SIG-M5 treated with dmso at 0.1 percent for 504 hours (cell line): ENCODE data around the gene ARIH1.

Source experiments
- DNase-seq: peaks from one replicate; lab custom pipeline; 2025; ENCODE audit not compliant: unreplicated experiment; lab: John Stamatoyannopoulos, UW

ARIH1 gene

DNA sequence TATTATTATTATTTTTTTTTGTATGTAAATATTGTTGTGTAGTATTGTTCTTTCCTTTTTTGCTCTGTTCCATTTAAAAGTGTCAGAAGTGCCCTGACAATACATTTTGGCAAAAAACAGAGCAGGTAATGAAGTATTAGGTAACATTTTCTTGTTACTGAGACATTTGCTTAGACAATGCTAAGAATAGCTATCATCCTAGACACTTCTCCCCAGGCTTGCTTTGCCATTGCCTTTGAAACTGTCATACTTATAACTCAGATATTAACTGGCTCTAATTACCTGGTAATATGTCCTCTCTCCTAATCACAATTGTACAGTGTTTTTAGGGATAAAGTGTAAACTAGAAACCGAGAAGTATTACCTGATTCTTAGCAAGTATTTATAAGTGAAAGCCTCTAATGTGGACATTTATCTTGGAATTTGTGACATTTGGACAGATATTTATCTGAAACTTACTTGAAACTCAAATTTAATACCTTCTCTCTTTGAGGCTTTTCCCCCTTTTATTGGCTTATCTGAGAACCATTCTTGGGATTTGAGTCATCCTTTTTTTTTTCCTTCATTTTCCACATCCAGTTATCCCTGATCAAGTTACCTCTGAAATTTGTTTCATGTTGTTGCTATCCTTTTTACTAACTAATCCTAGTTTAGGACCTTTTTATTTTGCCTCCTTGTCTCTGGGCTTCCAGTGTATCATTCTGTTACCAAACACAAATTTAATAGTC lies 13.1 kb downstream of the ARIH1 start:
- no peak for DNase-seq

GRCh38 chr15:72488558-72488957 lies 14.4 kb downstream of the ARIH1 start:
- DNase-seq, result no peak

DNA sequence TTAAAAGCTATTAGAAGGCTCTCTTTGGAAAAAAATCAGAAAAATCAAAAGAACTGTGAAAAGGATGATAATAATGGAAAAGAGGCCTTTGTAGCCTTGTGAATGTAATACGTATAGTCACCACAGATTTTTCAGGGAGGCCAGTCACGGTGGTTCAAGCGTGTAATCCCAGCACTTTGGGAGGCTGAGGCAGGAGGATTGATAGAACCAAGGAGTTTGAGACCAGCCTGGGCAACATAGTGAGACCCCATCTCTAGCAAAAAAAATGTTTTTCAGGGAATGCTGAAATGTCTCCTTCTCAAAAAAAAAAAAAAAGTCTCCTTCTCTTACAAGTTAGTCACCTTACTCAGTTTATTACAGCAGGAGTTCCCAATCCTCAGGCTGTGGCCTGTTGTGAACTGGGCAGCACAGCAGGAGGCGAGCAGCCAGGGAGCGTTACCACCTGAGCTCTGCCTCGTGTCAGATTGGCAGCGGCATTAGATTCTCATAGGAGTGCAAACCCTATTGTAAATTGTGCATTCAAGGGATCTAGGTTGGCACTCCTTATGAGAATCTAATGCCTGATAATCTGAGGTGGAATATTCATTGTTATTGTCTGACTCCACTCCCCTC lies 15.9 kb downstream of the ARIH1 start:
- DNase-seq, result no peak

DNA sequence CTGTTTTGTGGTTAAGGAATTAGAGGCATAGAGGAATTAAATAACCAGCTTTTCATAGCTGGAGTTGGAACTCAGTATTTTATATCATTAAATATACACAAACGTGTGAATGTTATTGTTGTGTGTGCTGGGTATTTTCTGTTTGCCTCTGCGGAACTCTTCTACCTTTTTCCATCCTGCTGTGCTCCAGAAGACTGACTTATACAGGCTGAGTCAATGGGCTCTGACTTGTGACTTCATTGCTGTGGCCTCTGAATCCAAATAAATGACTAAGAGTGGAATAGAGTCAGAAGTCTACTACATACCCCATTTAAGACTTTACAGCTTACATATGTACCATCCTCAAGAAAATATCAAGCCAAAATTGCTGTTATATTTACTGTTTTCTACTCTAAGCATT lies 17.6 kb downstream of the ARIH1 start:
- no peak for DNase-seq

- no peak for DNase-seq
Observed at GRCh38 chr15:72492733-72493132, 18.6 kb downstream of the ARIH1 start.

DNA sequence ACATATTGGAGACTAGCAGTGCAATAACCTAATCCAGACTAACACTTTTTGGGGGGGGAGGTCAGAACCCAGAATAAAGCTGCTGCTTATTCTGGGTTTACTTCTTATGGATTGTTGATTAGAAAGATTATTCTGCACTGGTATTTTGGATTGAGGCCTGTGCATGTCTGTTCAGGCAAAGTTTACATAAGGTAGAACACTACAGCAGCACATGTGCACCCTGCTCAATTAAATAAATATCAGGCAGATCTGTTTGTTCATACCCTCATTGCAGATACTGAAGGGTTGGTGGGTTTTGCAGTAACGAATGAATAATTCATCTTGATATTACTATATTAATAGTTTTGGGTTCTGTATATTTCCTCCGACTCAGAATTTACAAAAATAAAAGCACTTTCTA lies 19.1 kb downstream of the ARIH1 start:
- no peak for DNase-seq

DNA sequence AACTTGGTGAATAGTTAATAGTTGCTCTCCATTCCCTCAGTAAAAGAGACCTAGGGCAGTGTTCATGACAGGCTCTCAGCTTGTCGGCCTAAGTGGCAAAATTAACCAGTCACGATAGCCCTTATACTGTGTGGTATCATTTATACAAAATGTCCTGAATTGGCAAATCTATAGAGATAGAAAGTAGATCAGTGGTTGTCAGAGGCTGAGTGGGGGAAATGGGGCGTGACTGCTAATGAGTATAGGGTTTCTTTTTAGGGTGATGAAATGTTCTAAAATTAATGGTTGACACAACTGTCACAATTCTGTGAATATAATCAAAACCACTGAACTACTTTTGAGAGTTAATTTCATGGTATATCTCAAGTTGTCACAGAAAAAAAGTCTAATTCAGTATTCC lies 20.9 kb downstream of the ARIH1 start:
- DNase-seq, result no peak

DNA sequence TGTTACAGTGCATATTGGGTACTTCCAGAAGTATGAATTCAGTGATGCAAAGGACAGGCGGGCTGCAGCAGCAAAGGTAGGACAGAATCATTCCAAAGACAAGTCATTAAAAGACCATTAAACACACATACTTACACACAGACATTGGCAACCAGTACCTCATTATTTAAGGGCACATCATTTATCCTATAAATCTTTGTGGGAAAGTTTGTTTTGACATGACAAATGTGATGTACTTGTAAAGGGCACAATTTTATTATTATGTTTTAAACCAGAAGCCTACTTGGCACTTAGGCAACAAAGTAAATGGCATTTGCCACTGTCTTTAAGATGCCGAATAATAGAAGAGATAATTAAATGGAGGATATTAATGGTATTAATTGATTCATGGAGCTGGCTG lies 22.7 kb downstream of the ARIH1 start:
- DNase-seq, result no peak

- no peak for DNase-seq
Observed at GRCh38 chr15:72497402-72497801, 23.3 kb downstream of the ARIH1 start.

DNA sequence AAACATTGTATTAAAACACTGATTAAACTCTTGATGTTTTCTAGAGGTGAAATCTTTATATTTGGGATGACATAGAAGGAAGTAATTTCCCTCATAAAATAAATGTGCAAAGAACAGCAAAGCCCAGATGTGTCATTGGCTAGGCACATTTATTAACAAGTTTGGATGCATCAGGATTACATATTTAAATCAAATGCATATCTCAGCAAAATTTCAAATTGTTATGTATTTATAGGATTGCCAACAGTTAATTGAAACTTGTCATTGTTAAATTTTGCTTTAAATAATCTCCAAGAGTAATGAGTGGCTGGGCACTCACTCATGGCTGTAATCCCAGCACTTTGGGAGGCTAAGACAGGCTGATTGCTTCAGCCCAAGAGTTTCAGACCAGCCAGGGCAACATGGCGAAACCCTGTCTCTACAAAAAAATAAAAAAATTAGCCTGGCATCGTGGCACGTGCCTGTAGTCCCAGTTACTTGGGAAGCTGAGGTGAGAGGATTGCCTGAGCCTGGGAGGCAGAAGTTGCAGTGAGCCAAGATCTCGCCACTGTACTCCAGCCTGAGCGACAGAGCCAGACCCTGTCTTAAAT lies 28.2 kb downstream of the ARIH1 start:
- DNase-seq, result no peak

- peak; percentile 8 for DNase-seq
Observed at GRCh38 chr15:72503147-72503546, 29.0 kb downstream of the ARIH1 start.

DNA sequence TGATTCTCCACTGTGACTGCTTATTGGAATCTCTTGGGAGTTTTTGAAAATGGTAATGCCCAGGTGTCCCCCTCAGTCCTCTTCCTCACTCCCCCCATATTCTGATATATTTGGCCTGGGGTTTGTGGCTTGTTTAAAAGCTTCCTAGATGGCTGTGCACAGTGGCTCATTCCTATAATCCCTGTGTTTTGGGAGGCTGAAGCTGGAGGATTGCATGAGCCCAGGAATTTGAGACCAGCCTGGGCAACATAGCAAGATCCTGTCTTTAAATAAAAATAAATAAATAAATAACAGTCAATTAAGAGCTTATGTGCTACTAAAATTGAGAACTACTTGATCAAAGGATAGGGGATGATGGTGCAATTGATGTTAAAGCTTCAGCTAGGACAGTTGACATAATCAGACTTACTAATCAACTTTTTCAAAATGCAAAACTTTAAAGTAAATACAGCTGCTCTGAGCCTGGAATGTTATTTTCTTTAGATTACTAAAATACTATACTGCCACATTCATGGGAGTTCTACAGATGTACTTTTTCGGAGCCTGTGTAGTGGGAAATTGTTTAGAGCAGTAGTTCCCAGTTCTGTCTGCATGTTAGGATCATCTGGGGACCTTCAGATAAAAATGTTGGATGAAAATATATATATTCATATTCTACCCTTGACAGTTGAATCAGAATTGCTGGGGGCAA lies 33.4 kb downstream of the ARIH1 start:
- DNase-seq, result no peak

GRCh38 chr15:72509484-72509883 lies 35.4 kb downstream of the ARIH1 start:
- DNase-seq, result no peak

DNA sequence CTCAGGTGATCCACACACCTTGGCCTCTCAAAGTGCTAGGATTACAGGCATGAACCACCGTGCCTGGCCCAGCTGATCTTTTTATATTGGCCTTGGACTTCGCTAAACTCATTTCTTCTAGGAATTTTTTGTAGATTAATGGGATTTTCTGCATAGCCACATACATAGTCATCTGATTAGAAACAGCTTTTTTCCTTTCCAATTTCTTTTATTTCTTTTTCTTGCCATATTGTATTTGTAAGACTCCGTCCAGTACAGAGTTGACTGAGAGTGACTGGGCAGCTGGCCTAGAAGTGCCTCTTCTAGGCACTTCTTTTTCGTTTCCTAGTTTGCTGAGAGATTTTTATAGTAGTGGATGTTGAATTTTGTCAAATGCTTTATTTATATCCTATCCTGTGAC lies 37.4 kb downstream of the ARIH1 start:
- no peak for DNase-seq

DNA sequence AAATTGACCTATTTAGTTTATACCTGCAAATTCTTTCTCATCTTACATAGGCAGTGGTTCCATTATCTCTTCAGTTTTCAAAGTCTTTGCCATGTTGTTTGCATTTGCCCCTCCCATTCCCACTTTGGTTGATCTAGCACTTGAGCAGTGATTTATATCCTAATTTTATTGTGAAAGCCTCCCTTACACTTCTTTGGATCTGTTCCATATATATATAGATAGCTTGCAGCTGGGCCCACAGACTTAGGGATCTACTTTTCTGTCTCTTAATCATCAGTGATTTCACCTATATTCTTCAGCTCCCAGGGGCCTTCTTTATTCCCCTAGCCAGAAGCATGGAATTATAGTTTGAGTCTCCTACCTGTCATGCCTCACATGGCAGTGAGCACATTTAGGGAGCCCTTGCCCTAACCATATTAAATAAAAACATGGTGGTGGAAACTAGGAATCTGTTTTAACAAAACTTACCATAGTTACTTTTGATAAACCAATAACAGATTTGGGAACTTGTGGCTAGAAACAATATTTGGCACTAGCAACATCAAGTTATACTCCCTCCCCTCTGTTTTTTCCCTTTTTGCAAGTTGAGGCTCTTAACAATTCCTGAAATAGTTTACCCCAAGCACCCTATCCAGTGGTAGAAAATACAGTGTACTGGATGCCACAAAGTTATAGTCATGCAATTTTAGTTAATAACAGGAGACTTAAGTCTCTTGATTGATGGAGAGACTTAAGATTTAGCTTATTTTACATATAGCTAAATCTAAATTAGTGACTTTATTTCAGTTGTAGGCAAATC lies 41.7 kb downstream of the ARIH1 start:
- no peak for DNase-seq

- no peak for DNase-seq
Observed at GRCh38 chr15:72516777-72517176, 42.6 kb downstream of the ARIH1 start.

- no peak for DNase-seq
Observed at GRCh38 chr15:72521682-72522081, 47.6 kb downstream of the ARIH1 start.

DNA sequence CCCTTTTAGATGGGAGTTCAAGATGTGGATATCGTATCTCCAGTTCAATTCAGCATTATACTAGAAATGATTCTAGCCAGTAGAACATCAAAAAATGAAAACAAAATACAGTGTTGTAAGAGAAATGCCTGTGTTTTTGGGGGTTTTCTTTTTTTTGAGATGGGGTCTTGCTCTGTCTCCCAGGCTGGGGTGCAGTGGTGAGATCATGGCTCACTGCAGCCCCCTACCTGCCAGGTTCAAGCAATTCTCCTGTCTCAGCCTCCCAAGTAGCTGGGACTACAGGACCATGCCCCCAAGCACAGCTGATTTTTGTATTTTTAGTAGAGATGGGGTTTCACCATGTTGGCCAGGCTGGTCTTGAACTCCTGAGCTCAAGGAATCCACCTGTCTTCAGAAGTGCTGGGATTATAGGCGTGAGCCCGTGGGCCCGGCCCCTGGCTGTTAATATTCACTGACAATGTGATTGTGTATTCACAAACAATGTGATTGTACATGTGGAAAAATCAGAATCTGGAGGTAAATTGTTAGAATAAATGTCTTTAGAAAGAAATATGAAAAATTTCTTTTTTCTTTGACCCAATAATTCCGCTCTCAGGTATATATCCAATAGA lies 59.0 kb downstream of the ARIH1 start:
- DNase-seq, result no peak

DNA sequence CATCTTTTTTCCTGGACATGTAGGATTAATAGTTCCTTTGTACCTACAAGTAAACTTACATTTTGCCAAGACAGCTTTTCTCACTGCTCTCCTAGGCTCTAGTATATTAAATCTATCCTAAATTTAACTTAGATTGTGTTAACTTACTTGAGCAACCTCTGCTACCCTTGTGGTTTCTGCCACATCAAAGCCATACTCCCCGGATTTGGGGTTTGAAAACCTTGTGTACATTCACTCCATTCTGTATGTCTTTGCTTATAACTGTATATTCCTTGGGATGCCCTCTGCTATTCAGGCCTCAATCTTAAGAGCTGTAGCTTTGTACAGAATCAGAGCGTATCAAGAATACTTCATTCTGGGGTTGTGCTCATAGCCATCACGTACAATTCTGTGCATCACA lies 60.4 kb downstream of the ARIH1 start:
- DNase-seq, result no peak

DNA sequence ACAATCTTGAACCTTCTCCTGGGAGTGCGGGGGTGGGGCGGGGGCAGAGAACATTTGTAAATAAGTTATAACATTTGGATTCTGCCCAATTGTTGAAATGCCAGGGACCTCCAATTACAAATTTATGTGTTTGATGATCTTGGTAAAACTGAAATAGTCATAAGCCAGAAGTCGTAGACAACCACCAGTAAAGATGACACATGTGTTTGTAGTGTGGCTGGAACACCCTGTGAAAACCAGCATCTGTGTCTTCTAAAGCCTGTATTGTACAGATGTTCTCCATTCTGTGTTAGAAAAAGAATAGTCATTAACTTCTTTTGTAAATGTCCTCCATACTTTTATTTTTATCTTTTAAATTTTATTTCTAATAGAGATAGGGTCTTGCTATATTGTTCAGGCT lies 61.8 kb downstream of the ARIH1 start:
- no peak for DNase-seq

GRCh38 chr15:72536506-72536905 lies 62.4 kb downstream of the ARIH1 start:
- no peak for DNase-seq
